Measurements from ENCODE around the gene HS6ST3.
"Not testable (repeated sequence)": the region's sequence is repeated elsewhere in the genome, so short reads cannot be mapped to it uniquely, and the experiment has no call there.

Gene HS6ST3

GRCh38 chr13:96492766-96493165 lies 402.9 kb downstream of the HS6ST3 start:
- Mint-ChIP-seq H3K27ac (no peak overlapping the region), H3K27me3 (no peaks in the 10 kb centered on the region), H3K4me3 (no peak overlapping the region), H3K36me3 (no peaks in the 10 kb centered on the region), H3K4me1 (no peaks in the 10 kb centered on the region), H3K9me3 (peaks cover 4% of the 10 kb centered on the region)
- no peak for DNase-seq (ENCODE audit: low spot score in 2 of 2)
- ATAC-seq (ENCODE audit: low read depth): no peak

- no peak for ATAC-seq (ENCODE audit: low read depth)
- Mint-ChIP-seq H3K9me3 (peaks cover 4% of the 10 kb centered on the region), H3K4me3 (no peak overlapping the region)
Measured at GRCh38 chr13:96499656-96500055, 409.7 kb downstream of the HS6ST3 start.

GRCh38 chr13:96500953-96501352 lies 411.0 kb downstream of the HS6ST3 start:
- H3K27ac Mint-ChIP-seq: no peak overlapping the region
- peaks cover 2% of the 10 kb centered on the region for H3K9me3 Mint-ChIP-seq
- no peak for DNase-seq (ENCODE audit: low spot score in 2 of 2)
- ATAC-seq (ENCODE audit: low read depth): no peak
- H3K27me3 Mint-ChIP-seq: no peaks in the 10 kb centered on the region
- H3K36me3 Mint-ChIP-seq: no peaks in the 10 kb centered on the region
- H3K4me3 Mint-ChIP-seq: no peak overlapping the region
- H3K4me1 Mint-ChIP-seq: no peaks in the 10 kb centered on the region

More at GRCh38 chr13:96499656-96500055, 409.7 kb downstream of the HS6ST3 start:
- H3K4me1 Mint-ChIP-seq: no peaks in the 10 kb centered on the region
- H3K27me3 Mint-ChIP-seq: no peaks in the 10 kb centered on the region
- DNase-seq (ENCODE audit: low spot score in 2 of 2): no peak
- H3K36me3 Mint-ChIP-seq: no peaks in the 10 kb centered on the region
- no peak overlapping the region for H3K27ac Mint-ChIP-seq

GRCh38 chr13:96503481-96503880 lies 413.6 kb downstream of the HS6ST3 start:
- ATAC-seq (ENCODE audit: low read depth) (no peak), DNase-seq (ENCODE audit: low spot score in 2 of 2) (no peak)
- Mint-ChIP-seq H3K36me3 (no peaks in the 10 kb centered on the region), H3K27ac (no peak overlapping the region), H3K27me3 (no peaks in the 10 kb centered on the region), H3K9me3 (peaks cover 4% of the 10 kb centered on the region), H3K4me1 (no peaks in the 10 kb centered on the region), H3K4me3 (no peak overlapping the region)

DNA sequence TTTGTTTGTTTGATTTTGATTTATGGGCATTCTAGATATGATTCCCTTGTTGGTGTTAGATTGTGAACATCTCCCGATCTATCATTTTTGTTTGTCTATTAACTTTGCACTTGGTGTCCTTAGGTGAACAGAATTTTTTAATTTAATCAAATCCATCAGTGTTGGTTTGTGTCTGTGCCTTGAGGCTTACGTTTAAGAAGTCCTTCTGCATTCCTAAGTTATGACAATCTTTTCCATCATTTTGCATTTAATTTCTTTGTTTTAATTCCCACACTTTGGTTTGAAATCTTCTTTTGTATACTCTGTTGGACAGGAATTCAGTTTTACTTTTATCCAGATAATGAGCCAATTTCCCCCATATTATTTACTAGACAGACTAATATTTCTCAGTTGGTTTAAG lies 421.7 kb downstream of the HS6ST3 start:
- peaks cover 4% of the 10 kb centered on the region for H3K9me3 Mint-ChIP-seq
- H3K4me3 Mint-ChIP-seq: no peak overlapping the region
- no peak overlapping the region for H3K27ac Mint-ChIP-seq
- no peaks in the 10 kb centered on the region for H3K27me3 Mint-ChIP-seq
- ATAC-seq (ENCODE audit: low read depth): no peak
- H3K4me1 Mint-ChIP-seq: no peaks in the 10 kb centered on the region
- no peak for DNase-seq (ENCODE audit: low spot score in 2 of 2)
- no peaks in the 10 kb centered on the region for H3K36me3 Mint-ChIP-seq

DNA sequence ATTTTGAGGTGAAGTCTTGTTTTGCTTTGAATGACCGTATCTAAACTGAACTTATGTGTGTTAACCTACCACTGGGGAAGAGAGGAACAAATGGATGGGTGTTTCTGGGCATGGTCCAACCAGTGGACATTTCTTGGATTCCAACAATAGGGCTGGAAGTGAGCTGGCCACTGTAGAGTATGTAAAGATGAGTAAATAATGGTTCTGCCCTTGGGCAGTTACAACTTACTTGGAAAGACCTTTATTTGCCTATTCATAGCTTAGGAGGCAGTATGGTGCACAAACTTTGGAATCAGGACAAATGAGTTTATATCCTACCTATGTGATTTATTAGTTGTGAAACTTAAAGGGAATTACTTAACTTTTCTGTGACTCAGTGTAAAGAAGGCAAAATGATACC lies 429.5 kb downstream of the HS6ST3 start:
- H3K4me3 Mint-ChIP-seq: no peak overlapping the region
- no peaks in the 10 kb centered on the region for H3K4me1 Mint-ChIP-seq
- no peak for DNase-seq (ENCODE audit: low spot score in 2 of 2)
- peaks cover 6% of the 10 kb centered on the region for H3K9me3 Mint-ChIP-seq
- H3K27ac Mint-ChIP-seq: no peak overlapping the region
- no peak for ATAC-seq (ENCODE audit: low read depth)
- H3K36me3 Mint-ChIP-seq: no peaks in the 10 kb centered on the region
- no peaks in the 10 kb centered on the region for H3K27me3 Mint-ChIP-seq

DNA sequence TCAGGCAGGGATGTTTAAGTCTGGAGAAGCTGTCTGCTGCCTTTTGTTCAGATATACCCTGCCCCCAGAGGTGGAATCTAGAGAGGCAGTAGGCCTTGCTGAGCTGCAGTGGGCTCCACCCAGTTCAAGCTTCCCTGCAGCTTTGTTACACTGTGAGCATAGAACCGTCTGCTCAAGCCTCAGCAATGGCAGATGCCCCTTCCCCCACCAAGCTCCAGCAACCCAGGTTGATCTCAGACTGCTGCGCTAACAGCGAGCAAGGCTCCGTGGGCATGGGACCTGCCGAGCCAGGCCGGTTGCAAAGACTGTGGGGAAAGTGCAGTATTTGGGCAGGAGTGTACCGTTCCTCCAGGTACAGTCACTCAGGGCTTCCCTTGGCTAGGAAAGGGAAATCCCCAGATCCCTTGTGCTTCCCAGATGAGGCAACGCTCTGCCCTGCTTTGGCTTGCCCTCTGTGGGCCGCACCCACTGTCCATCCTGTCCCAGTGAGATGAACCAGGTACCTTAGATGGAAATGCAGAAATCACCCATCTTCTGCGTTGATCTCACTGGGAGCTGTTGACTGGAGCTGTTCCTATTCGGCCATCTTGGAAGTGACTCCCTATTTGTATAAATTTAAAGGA lies 434.6 kb downstream of the HS6ST3 start:
- ATAC-seq (ENCODE audit: low read depth); H3K27me3 Mint-ChIP-seq; H3K4me3 Mint-ChIP-seq; H3K36me3 Mint-ChIP-seq; H3K4me1 Mint-ChIP-seq; H3K27ac Mint-ChIP-seq; H3K9me3 Mint-ChIP-seq; DNase-seq (ENCODE audit: low spot score in 2 of 2): not testable (repeated sequence)

DNA sequence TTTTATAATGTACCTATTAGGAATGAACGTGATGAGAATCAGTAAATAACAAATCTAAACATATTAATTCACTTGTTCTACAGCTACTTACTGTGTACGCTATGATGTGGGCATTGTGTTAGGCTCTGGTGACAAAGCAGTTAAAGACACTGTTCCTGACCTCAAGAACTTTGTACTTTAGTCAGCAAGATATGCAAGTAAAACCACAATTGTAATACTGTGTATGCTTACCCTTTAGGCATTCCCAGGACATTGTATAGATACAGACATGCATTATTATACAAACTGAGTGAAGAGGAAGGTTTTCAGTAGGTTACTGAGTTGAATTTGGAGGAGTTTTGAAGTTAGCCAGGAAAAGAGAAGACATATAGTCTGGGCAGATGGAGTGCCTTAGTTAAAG lies 435.8 kb downstream of the HS6ST3 start:
- H3K4me3 Mint-ChIP-seq: no peak overlapping the region

DNA sequence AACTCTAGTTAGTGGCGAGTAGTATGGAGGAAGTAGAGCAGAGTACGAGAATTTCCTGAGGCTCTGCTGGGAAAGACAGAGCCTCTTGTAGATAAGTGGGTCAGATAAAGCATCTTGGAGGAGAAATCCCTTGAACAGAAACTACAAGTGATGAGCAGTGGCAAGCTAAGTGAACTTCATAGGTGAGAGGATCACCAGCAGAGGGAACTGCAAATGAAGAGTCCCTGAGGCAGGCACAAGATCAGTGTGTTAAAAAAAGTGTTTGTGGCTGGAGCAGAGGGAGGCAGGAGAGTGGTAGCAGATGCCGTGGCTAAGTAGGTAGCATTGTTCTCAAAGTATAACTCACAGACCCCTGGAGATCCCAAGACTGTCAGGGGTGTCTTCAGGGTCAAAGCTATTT lies 437.6 kb downstream of the HS6ST3 start:
- H3K27me3 Mint-ChIP-seq: no peaks in the 10 kb centered on the region
- peaks cover 10% of the 10 kb centered on the region for H3K9me3 Mint-ChIP-seq
- H3K4me1 Mint-ChIP-seq: no peaks in the 10 kb centered on the region
- no peak overlapping the region for H3K27ac Mint-ChIP-seq
- no peak overlapping the region for H3K4me3 Mint-ChIP-seq
- ATAC-seq (ENCODE audit: low read depth): no peak
- no peaks in the 10 kb centered on the region for H3K36me3 Mint-ChIP-seq
- no peak for DNase-seq (ENCODE audit: low spot score in 2 of 2)

More for the DNA sequence above, 435.8 kb downstream of the HS6ST3 start:
- DNase-seq (ENCODE audit: low spot score in 2 of 2) (no peak), ATAC-seq (ENCODE audit: low read depth) (no peak)
- Mint-ChIP-seq H3K4me1 (no peaks in the 10 kb centered on the region), H3K9me3 (peaks cover 8% of the 10 kb centered on the region), H3K36me3 (no peaks in the 10 kb centered on the region), H3K27me3 (no peaks in the 10 kb centered on the region), H3K27ac (no peak overlapping the region)

DNA sequence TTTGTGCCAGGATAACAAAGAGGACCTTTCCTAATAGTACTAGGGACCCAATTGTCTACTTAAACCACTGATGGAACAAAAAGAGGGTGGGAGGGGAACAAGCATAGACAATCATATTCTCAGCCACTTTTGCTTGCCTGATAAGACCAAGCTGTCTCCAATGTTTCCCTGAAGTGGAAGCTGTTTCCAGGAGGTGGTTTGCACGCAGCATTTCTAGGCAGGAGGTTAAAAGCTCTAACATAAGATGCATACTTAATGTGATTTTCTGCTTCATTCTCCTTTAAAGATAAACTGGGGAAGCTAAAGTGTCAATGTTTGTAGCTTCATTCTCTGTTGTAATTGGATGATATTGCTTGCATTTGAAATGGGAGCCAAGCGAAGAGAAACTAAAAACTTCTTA lies 442.9 kb downstream of the HS6ST3 start:
- Mint-ChIP-seq H3K4me1 (no peaks in the 10 kb centered on the region), H3K27me3 (no peaks in the 10 kb centered on the region), H3K9me3 (peaks cover 4% of the 10 kb centered on the region), H3K27ac (no peak overlapping the region), H3K4me3 (no peak overlapping the region), H3K36me3 (no peaks in the 10 kb centered on the region)
- no peak for DNase-seq (ENCODE audit: low spot score in 2 of 2)
- no peak for ATAC-seq (ENCODE audit: low read depth)

DNA sequence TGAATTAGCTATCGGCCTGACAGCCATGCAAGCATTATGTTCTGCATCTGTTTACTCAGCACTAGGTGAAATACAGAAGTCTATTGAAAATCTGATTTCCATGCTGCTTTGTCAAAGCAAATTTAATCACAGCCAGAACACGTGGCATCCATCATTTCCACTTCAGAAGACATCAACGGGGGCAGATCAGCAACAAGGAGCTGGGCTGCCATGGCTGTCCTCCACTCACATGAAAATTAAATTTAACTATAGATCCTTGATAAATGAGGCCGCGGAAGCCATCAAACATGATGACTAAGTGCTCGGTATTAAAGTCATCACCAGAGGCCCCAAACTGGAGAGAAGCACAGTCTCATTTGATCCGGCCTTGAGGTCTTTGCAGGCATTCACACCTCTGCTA lies 443.5 kb downstream of the HS6ST3 start:
- Mint-ChIP-seq H3K9me3 (peaks cover 4% of the 10 kb centered on the region), H3K4me3 (no peak overlapping the region), H3K27ac (no peak overlapping the region), H3K27me3 (no peaks in the 10 kb centered on the region), H3K36me3 (no peaks in the 10 kb centered on the region), H3K4me1 (no peaks in the 10 kb centered on the region)
- no peak for ATAC-seq (ENCODE audit: low read depth)
- DNase-seq (ENCODE audit: low spot score in 2 of 2): no peak

- DNase-seq (ENCODE audit: low spot score in 2 of 2) (no peak), ATAC-seq (ENCODE audit: low read depth) (no peak)
- H3K4me3 Mint-ChIP-seq: no peak overlapping the region
- no peaks in the 10 kb centered on the region for H3K27me3 Mint-ChIP-seq
- peaks cover 2% of the 10 kb centered on the region for H3K9me3 Mint-ChIP-seq
- H3K36me3 Mint-ChIP-seq: no peaks in the 10 kb centered on the region
- H3K4me1 Mint-ChIP-seq: no peaks in the 10 kb centered on the region
- no peak overlapping the region for H3K27ac Mint-ChIP-seq
Measured at GRCh38 chr13:96539791-96540190, 449.9 kb downstream of the HS6ST3 start.

GRCh38 chr13:96540670-96541069 lies 450.8 kb downstream of the HS6ST3 start:
- no peak overlapping the region for H3K4me3 Mint-ChIP-seq
- DNase-seq (ENCODE audit: low spot score in 2 of 2) (no peak), ATAC-seq (ENCODE audit: low read depth) (no peak)
- peaks cover 2% of the 10 kb centered on the region for H3K9me3 Mint-ChIP-seq
- H3K4me1 Mint-ChIP-seq: no peaks in the 10 kb centered on the region
- H3K27ac Mint-ChIP-seq: no peak overlapping the region
- no peaks in the 10 kb centered on the region for H3K27me3 Mint-ChIP-seq
- H3K36me3 Mint-ChIP-seq: no peaks in the 10 kb centered on the region

DNA sequence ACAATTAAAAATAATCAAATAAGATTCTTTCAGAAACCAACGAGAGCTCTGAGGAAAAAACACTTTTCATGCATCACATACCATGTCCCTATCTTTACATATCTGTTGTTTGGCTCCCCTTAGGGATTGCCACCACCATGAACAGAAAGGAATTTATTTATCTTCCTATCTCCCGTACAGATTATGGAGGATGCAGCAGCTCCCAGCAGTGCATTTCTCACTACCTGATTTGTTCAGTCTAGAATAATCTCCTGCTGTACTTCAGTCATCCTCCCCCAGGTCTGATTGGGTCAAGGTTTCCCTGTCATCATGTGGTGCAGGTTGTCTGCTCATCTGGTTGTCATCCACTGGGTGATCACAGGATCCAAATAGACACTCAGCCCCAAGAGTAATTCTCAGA lies 453.1 kb downstream of the HS6ST3 start:
- no peaks in the 10 kb centered on the region for H3K4me1 Mint-ChIP-seq
- H3K27me3 Mint-ChIP-seq: no peaks in the 10 kb centered on the region
- H3K4me3 Mint-ChIP-seq: no peak overlapping the region
- no peak overlapping the region for H3K27ac Mint-ChIP-seq
- H3K9me3 Mint-ChIP-seq: no peaks in the 10 kb centered on the region
- no peak for ATAC-seq (ENCODE audit: low read depth)
- no peaks in the 10 kb centered on the region for H3K36me3 Mint-ChIP-seq
- no peak for DNase-seq (ENCODE audit: low spot score in 2 of 2)

- no peaks in the 10 kb centered on the region for H3K36me3 Mint-ChIP-seq
- peaks cover 5% of the 10 kb centered on the region for H3K9me3 Mint-ChIP-seq
- ATAC-seq (ENCODE audit: low read depth): no peak
- no peak overlapping the region for H3K4me3 Mint-ChIP-seq
- DNase-seq (ENCODE audit: low spot score in 2 of 2): no peak
- no peaks in the 10 kb centered on the region for H3K27me3 Mint-ChIP-seq
- no peaks in the 10 kb centered on the region for H3K4me1 Mint-ChIP-seq
- no peak overlapping the region for H3K27ac Mint-ChIP-seq
Measured at GRCh38 chr13:96544957-96545356, 455.1 kb downstream of the HS6ST3 start.
